ENCODE data around the gene SP6. TPM values are rescaled to one million over a fixed set of nuclear protein-coding genes. Genes with fewer than 3 reads are reported as not detected.

Gene SP6
- total and polyA plus RNA-seq, 2 of the 8 experiments (the other 6 are each of a cell fraction or from before 2014, with no cell fraction given), result 1.2 to 1.5 TPM

GRCh38 chr17:47803751-47804150 is 47.2 kb downstream of the SP6 start:
- H2BK15ac ChIP-seq (ENCODE audit: low read length), result no peak overlapping the region

More at GRCh38 chr17:47803751-47804150, 47.2 kb downstream of the SP6 start:
- 83% methylated on average over 6 of the region's 6 CpGs; no CpG with 5 or more reads in 1 of the 2 experiments for WGBS, 2 experiments (ENCODE audit: extremely low coverage in 1 of 2, insufficient coverage in 1 of 2, insufficient read length in 1 of 2, insufficient replicate concordance in 2 of 2, low coverage in 1 of 2, low lambda C conversion rate in 2 of 2, missing lambda C conversion rate in 1 of 2)
- H3K9me3 ChIP-seq (ENCODE audit: insufficient read depth in 2 of 2, low read depth in 1 of 2, low read length in 1 of 2), result no peaks in the 10 kb centered on the region
- no peak overlapping the region for H4K91ac ChIP-seq (replicated peaks; ENCODE audit: insufficient read length, low read length)
- no peaks in the 10 kb centered on the region for H3K79me1 ChIP-seq (ENCODE audit: low read depth, low read length)
- no peak overlapping the region for H3K18ac ChIP-seq (ENCODE audit: extremely low read depth, low read length)
- H3K4ac ChIP-seq (replicated peaks; ENCODE audit: insufficient read length, low read depth, low read length), result no peak overlapping the region
- peaks cover 2% of the 10 kb centered on the region in 2 experiments for H4K20me1 ChIP-seq (replicated peaks in 1 of 2; ENCODE audit: control insufficient read depth in 1 of 2, insufficient read depth in 2 of 2, low read length in 2 of 2)
- H2BK120ac ChIP-seq (replicated peaks; ENCODE audit: low read depth, low read length), result no peak overlapping the region
- H3K14ac ChIP-seq (ENCODE audit: insufficient read length), result no peak overlapping the region
- no peak overlapping the region for H3K56ac ChIP-seq (replicated peaks; ENCODE audit: insufficient read length, low read depth, low read length)
- H3K27me3 ChIP-seq (replicated peaks in 1 of 4; ENCODE audit: control insufficient read depth in 3 of 4, extremely low read depth in 1 of 4, insufficient read depth in 3 of 4, low read length in 3 of 4), result no peaks in the 10 kb centered on the region
- no peak overlapping the region for H2AFZ ChIP-seq (ENCODE audit: low read length)
- H3K4me2 ChIP-seq (ENCODE audit: insufficient read depth in 1 of 2, low read depth in 2 of 2, low read length in 2 of 2), result no peak overlapping the region
- H4K5ac ChIP-seq (ENCODE audit: insufficient read length, low read depth, low read length), result no peak overlapping the region
- no peaks in the 10 kb centered on the region for H3K23me2 ChIP-seq (ENCODE audit: low read depth, low read length)
- H2BK20ac ChIP-seq (ENCODE audit: low read length), result no peak overlapping the region
- H3K79me2 ChIP-seq (ENCODE audit: control insufficient read depth in 1 of 2, insufficient read depth in 2 of 2, low read length in 2 of 2), result no peaks in the 10 kb centered on the region
- H2BK5ac ChIP-seq (ENCODE audit: low read depth, low read length), result no peak overlapping the region
- H3K4me1 ChIP-seq (replicated peaks in 1 of 4; ENCODE audit: control insufficient read depth in 3 of 4, insufficient read depth in 4 of 4, low read length in 3 of 4), result no peaks in the 10 kb centered on the region
- H3K27ac ChIP-seq (ENCODE audit: low read depth, low read length), result no peak overlapping the region
- ChIA-PET CTCF (ENCODE audit: partially characterized antibody) (interaction anchor here (0.7 to 5.6 kb wide), 7 partner anchors 11 to 106 kb away, joined by 3 to 57 read pairs (median 5); partner anchors contain the start of gene OSBPL7), POLR2A (ENCODE audit: partially characterized antibody) (no interaction called here)
- DNase-seq (ENCODE audit: low read depth in 1 of 2, low spot score in 2 of 2), result no peak
- FAIRE-seq, result no peak
- H2AK5ac ChIP-seq (ENCODE audit: low read depth, low read length), result no peak overlapping the region
- H4K8ac ChIP-seq (ENCODE audit: extremely low read depth, insufficient read depth, low read length), result no peak overlapping the region; the same call in 1 of the 2 replicates
- no peak overlapping the region for H3K4me3 ChIP-seq (ENCODE audit: extremely low read depth in 1 of 4, insufficient read depth in 2 of 4, low read depth in 3 of 4, low read length in 4 of 4)
- no peak overlapping the region for H2BK12ac ChIP-seq (ENCODE audit: low read depth, low read length)
- TF ChIP-seq POLR2A (IDR thresholded peaks at IDR 0.05; ENCODE audit: control extremely low read depth in 1 of 2, low read depth in 2 of 2, low read length in 2 of 2) (no peak), RFX5 (IDR thresholded peaks at IDR 0.05; ENCODE audit: borderline replicate concordance, low read depth, low read length) (no peak), EGR1 (IDR thresholded peaks at IDR 0.05; ENCODE audit: borderline replicate concordance, low read depth, low read length) (no peak), GABPA (IDR thresholded peaks at IDR 0.05; ENCODE audit: borderline replicate concordance, insufficient read depth, low read length) (no peak), RAD21 (IDR thresholded peaks at IDR 0.05 in 1 of 2, conservative IDR thresholded peaks at IDR 0.05 in 1 of 2; ENCODE audit: low read depth in 2 of 2, low read length in 2 of 2) (no peak), POLR2AphosphoS5 (IDR thresholded peaks at IDR 0.05; ENCODE audit: low read depth, low read length) (no peak), KDM4A (IDR thresholded peaks at IDR 0.05; ENCODE audit: low read depth, low read length, severe bottlenecking) (no peak), TAF1 (IDR thresholded peaks at IDR 0.05; ENCODE audit: low read depth, low read length) (no peak)
- no peak overlapping the region for H3K9ac ChIP-seq (replicated peaks in 1 of 4; ENCODE audit: extremely low read depth in 1 of 4, low read depth in 3 of 4, low read length in 3 of 4)
- no peaks in the 10 kb centered on the region; a peak in 1 of 8 replicates for H3K36me3 ChIP-seq (ENCODE audit: control insufficient read depth in 2 of 4, insufficient read depth in 4 of 4, low read length in 3 of 4)
- H3K23ac ChIP-seq (ENCODE audit: insufficient read length), result no peak overlapping the region

All from H1 (cell line).